ENCODE data around the gene RFX3. TPM values are rescaled to one million over a fixed set of nuclear protein-coding genes. Genes with fewer than 3 reads are reported as not detected.

Gene RFX3
- total and polyA plus RNA-seq, 4 donors, result 0.30 to 4.6 (median 1.5) TPM

- WGBS, result 68% methylated on average over 7 of the region's 7 CpGs
- TF ChIP-seq CTCF (IDR thresholded peaks at IDR 0.05; ENCODE audit: low read depth, low read length, missing input control) (peak; percentile 73), REST (IDR thresholded peaks at IDR 0.05) (no peak), HNF4A (conservative IDR thresholded peaks at IDR 0.05) (no peak), SP1 (IDR thresholded peaks at IDR 0.05) (no peak), GABPA (IDR thresholded peaks at IDR 0.05 in 1 of 2, conservative IDR thresholded peaks at IDR 0.05 in 1 of 2) (no peak), RAD21 (IDR thresholded peaks at IDR 0.05) (peak; percentile 80 to 86), FOXA2 (IDR thresholded peaks at IDR 0.05) (no peak), RXRA (IDR thresholded peaks at IDR 0.05) (no peak), ATF3 (IDR thresholded peaks at IDR 0.05) (no peak), MAX (IDR thresholded peaks at IDR 0.05) (no peak)
- Histone ChIP-seq H3K9me3 (ENCODE audit: control insufficient read depth in 4 of 4, low read length in 3 of 4) (no peaks in the 10 kb centered on the region), H3K4me1 (ENCODE audit: control insufficient read depth in 4 of 4, insufficient read depth in 4 of 4, low read length in 3 of 4) (no peaks in the 10 kb centered on the region), H3K9ac (ENCODE audit: low read depth in 1 of 2, low read length in 2 of 2) (no peak overlapping the region), H3K27me3 (ENCODE audit: control insufficient read depth in 4 of 4, insufficient read depth in 4 of 4, low read length in 3 of 4) (no peaks in the 10 kb centered on the region), H3K36me3 (ENCODE audit: control insufficient read depth in 4 of 4, insufficient read depth in 3 of 4, low read depth in 1 of 4, low read length in 3 of 4) (no peaks in the 10 kb centered on the region), H3K4me3 (ENCODE audit: low read depth in 1 of 3, low read length in 3 of 3) (no peak overlapping the region), H3K27ac (ENCODE audit: low read depth in 1 of 2, low read length in 2 of 2) (no peak overlapping the region)
- DNase-seq (ENCODE audit: low spot score), result no peak
Measured at GRCh38 chr9:3441197-3441816, 84.5 kb downstream of the RFX3 start.

GRCh38 chr9:3436629-3437420 lies 89.0 kb downstream of the RFX3 start:
- Histone ChIP-seq H3K27ac (ENCODE audit: low read depth in 1 of 2, low read length in 2 of 2) (no peak overlapping the region), H3K27me3 (ENCODE audit: control insufficient read depth in 4 of 4, insufficient read depth in 4 of 4, low read length in 3 of 4) (no peaks in the 10 kb centered on the region), H3K9me3 (ENCODE audit: control insufficient read depth in 4 of 4, low read length in 3 of 4) (no peaks in the 10 kb centered on the region), H3K36me3 (ENCODE audit: control insufficient read depth in 4 of 4, insufficient read depth in 3 of 4, low read depth in 1 of 4, low read length in 3 of 4) (no peaks in the 10 kb centered on the region), H3K9ac (ENCODE audit: low read depth in 1 of 2, low read length in 2 of 2) (no peak overlapping the region), H3K4me3 (ENCODE audit: low read depth in 1 of 3, low read length in 3 of 3) (no peak overlapping the region), H3K4me1 (ENCODE audit: control insufficient read depth in 4 of 4, insufficient read depth in 4 of 4, low read length in 3 of 4) (peaks cover 0 to 3% (median 0%) of the 10 kb centered on the region in 4 donors)
- no peak for DNase-seq (ENCODE audit: low spot score)
- TF ChIP-seq JUND (IDR thresholded peaks at IDR 0.05) (no peak), EGR1 (IDR thresholded peaks at IDR 0.05; ENCODE audit: low read depth in 2 of 2) (no peak), YY1 (IDR thresholded peaks at IDR 0.05) (no peak), GABPA (IDR thresholded peaks at IDR 0.05 in 1 of 2, conservative IDR thresholded peaks at IDR 0.05 in 1 of 2) (no peak), REST (IDR thresholded peaks at IDR 0.05) (no peak)
- 86% methylated on average over 4 of the region's 4 CpGs for WGBS

Data from liver (tissue), 9 donors.